ENCODE results near the gene KCNK6.

DNA sequence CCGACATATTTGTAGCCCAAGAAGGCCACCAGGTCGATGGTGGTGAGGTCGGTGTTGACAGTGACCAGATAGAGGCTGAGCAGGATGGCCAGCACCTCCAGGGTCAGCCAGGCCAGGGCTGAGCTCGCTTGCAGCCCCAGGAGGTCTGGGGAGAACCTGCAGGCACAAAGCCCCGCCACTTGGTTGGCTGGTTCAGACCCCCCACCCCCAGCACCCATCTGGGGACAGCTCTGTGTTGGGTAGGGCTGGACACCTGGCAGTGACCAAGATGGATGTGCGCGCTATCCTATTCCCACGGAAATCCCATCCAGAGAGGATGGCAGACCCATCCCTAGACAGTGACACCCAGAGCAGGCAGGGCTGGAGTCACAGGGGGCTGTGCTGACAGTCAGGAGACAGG is 12.0 kb upstream of the KCNK6 start:
- TF ChIP-seq, protein P1, sequence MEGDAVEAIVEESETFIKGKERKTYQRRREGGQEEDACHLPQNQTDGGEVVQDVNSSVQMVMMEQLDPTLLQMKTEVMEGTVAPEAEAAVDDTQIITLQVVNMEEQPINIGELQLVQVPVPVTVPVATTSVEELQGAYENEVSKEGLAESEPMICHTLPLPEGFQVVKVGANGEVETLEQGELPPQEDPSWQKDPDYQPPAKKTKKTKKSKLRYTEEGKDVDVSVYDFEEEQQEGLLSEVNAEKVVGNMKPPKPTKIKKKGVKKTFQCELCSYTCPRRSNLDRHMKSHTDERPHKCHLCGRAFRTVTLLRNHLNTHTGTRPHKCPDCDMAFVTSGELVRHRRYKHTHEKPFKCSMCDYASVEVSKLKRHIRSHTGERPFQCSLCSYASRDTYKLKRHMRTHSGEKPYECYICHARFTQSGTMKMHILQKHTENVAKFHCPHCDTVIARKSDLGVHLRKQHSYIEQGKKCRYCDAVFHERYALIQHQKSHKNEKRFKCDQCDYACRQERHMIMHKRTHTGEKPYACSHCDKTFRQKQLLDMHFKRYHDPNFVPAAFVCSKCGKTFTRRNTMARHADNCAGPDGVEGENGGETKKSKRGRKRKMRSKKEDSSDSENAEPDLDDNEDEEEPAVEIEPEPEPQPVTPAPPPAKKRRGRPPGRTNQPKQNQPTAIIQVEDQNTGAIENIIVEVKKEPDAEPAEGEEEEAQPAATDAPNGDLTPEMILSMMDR (IDR thresholded peaks at IDR 0.05): no peak
- TF ChIP-seq POLR2AphosphoS5 (IDR thresholded peaks at IDR 0.05; ENCODE audit: insufficient read depth in 1 of 2, low read depth in 1 of 2): no peak
